ENCODE data around the gene PLXDC2. TPM values are rescaled to one million over a fixed set of nuclear protein-coding genes. Genes with fewer than 3 reads are reported as not detected.

Gene PLXDC2
- total RNA-seq, 6 experiments from 2014 or later, result 4.1 to 6.5 (median 5.3) TPM

- H3K27ac ChIP-seq, result no peak overlapping the region
- intact Hi-C loops (cut with DNase I), result no loop called here
- no peaks in the 10 kb centered on the region for H3K4me1 ChIP-seq
- no peaks in the 10 kb centered on the region for H3K27me3 ChIP-seq
- H3K9me3 ChIP-seq, result no peaks in the 10 kb centered on the region
- H3K4me3 ChIP-seq, result no peak overlapping the region
- WGBS (ENCODE audit: insufficient coverage, low coverage, low lambda C conversion rate, missing lambda C conversion rate), result 57% methylated on average over 2 of the region's 2 CpGs
- ATAC-seq (no peak), DNase-seq (no peak)
- TF ChIP-seq CTCF (IDR thresholded peaks at IDR 0.05) (no peak), POLR2A (IDR thresholded peaks at IDR 0.05) (no peak)
- no peaks in the 10 kb centered on the region for H3K36me3 ChIP-seq
Measured at GRCh38 chr10:20237091-20237570, 420.9 kb downstream of the PLXDC2 start.

GRCh38 chr10:20237586-20237985, 421.4 kb downstream of the PLXDC2 start:
- TF ChIP-seq POLR2A (IDR thresholded peaks at IDR 0.05) (no peak), CTCF (IDR thresholded peaks at IDR 0.05) (no peak)
- Histone ChIP-seq H3K4me3 (no peak overlapping the region), H3K4me1 (no peaks in the 10 kb centered on the region), H3K27ac (no peak overlapping the region), H3K36me3 (no peaks in the 10 kb centered on the region), H3K27me3 (no peaks in the 10 kb centered on the region), H3K9me3 (no peaks in the 10 kb centered on the region)
- ATAC-seq (no peak), DNase-seq (no peak)
- intact Hi-C loops (cut with DNase I), result no loop called here

DNA sequence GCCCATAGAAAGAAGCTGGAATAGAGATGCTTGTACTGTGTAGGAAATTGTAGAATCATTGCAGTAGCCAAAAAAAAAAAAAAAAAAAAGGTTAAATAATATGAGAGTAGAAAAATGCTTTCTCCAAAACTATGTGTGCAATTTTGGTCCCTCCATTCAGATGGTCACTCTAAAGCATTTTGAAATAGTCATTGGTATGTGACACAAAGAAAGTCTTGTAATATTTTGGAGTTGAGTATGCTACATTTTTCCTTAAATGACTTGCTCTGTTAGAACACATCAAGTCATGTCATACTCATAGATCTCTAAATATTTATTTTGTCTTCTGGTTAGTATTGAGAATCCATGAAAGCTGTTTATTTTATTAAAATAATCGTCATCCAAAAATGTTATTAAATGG, 424.4 kb downstream of the PLXDC2 start:
- DNase-seq, result no peak
- no peak overlapping the region for H3K27ac ChIP-seq
- ATAC-seq, result no peak
- no peaks in the 10 kb centered on the region for H3K9me3 ChIP-seq
- WGBS (ENCODE audit: insufficient coverage, low coverage, low lambda C conversion rate, missing lambda C conversion rate), result 54% methylated on average over 1 of the region's 1 CpG
- no peaks in the 10 kb centered on the region for H3K36me3 ChIP-seq
- TF ChIP-seq CTCF (IDR thresholded peaks at IDR 0.05), result no peak
- no peak for TF ChIP-seq POLR2A (IDR thresholded peaks at IDR 0.05)
- intact Hi-C loops (cut with DNase I), result no loop called here
- no peaks in the 10 kb centered on the region for H3K27me3 ChIP-seq
- H3K4me1 ChIP-seq, result no peaks in the 10 kb centered on the region
- H3K4me3 ChIP-seq, result no peak overlapping the region

- Histone ChIP-seq H3K9me3 (no peaks in the 10 kb centered on the region), H3K4me1 (no peaks in the 10 kb centered on the region), H3K27me3 (no peaks in the 10 kb centered on the region), H3K4me3 (no peak overlapping the region), H3K36me3 (no peaks in the 10 kb centered on the region), H3K27ac (no peak overlapping the region)
- DNase-seq (no peak), ATAC-seq (no peak)
- WGBS (ENCODE audit: insufficient coverage, low coverage, low lambda C conversion rate, missing lambda C conversion rate), result 70% methylated on average over 3 of the region's 3 CpGs
- intact Hi-C loops (cut with DNase I), result no loop called here
- TF ChIP-seq CTCF (IDR thresholded peaks at IDR 0.05), result no peak
- TF ChIP-seq POLR2A (IDR thresholded peaks at IDR 0.05), result no peak
Measured at GRCh38 chr10:20247454-20247853, 431.2 kb downstream of the PLXDC2 start.
